Fibroblast of skin of right quadriceps (primary cell): ENCODE results near the gene LIPJ.

Experiments used
- DNase-seq: peaks from one replicate; pipeline ENCODE4 v3.0.0-alpha.2; 2013

LIPJ gene, protein sequence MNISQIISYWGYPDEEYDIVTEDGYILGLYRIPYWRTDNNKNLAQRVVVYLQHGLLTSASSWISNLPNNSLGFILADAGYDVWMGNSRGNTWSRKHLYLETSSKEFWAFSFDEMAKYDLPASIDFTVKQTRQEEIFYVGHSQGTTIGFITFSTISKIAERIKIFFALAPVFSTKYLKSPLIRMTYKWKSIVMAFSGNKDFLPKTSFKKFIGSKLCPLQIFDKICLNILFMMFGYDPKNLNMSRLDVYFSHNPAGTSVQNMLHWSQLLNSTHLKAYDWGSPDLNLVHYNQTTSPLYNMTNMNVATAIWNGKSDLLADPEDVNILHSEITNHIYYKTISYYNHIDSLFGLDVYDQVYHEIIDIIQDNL

DNA sequence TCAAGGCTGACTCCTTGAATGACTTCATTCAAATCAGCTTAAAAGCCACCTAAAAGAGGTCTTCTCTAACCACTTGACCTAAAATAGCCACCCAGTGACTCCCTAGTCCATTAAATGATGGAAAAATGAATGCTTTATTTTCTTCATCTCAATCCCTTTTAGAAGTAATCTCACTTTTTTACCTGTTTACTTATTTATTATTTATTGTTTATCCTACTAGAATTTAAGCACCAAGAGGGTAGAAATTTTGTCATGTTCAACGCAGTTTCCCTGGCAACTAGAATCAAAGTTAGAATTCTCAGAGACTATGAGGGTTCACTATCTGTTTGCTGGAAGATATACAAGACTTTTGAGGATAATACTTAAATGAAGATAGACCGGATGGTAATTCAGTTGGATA is at the start of gene LIPJ:
LIPJ (plus strand) TSS at position 301 of the 400 bp plus-strand sequence. CDS start 3,926 bp downstream, outside the sequence.
- no peak for DNase-seq

DNA sequence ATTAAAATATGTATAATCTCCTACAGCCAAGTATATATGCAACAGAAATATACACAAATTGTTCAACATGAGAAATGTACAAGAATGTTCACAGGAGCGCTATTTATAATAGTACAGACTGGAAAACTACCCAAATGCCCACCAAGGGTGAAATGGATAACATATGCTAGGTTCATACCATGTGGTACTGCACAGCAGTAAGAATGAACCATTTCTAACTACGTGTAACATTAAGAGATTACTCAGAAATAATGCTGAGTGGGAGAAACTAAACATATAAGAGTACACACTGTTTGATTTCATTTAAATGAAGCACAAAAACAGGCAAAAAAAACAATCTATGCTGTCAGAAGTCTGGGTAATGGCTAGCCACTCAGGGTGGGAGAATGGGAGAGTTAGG is 49.2 kb upstream of the LIPJ start:
- DNase-seq, result peak; percentile 45

DNA sequence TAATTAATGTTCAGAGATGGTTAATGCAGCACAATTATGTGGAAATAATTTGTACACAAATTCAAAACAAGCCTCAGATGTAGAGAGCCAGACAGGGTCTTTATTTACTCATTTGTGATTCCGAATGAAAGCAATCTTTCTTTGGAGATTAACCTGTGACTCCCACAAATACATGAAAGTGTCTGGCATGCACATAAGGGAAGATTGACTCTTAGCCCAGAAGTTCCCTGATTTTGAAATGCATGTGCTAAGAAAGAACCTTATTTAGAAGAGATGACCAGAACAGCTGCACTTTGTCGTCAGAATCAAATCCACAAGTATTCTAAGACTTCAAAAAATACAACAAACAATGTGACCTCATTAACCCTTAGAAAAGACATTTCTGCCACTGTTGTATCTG is 48.5 kb upstream of the LIPJ start:
- DNase-seq, result peak; percentile 91

DNA sequence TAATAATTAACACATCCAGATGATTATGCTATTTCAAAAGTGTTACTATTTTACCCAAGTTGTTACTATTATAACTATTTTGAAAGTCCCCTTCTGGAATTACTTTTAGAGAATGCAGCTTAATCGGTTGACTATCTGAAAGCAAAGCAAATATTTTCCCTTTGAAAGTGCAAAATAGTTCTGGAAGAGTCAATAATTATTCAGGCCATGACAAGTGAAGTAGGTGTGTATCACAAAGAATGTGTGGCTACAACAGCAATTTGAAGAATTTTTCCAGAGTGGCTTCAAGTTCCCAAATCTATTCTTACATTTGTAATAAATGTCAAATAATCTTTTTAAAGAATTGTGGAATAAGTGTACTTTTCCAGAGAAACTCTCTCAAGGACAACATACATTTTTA is 46.2 kb upstream of the LIPJ start:
- peak; percentile 31 for DNase-seq

DNA sequence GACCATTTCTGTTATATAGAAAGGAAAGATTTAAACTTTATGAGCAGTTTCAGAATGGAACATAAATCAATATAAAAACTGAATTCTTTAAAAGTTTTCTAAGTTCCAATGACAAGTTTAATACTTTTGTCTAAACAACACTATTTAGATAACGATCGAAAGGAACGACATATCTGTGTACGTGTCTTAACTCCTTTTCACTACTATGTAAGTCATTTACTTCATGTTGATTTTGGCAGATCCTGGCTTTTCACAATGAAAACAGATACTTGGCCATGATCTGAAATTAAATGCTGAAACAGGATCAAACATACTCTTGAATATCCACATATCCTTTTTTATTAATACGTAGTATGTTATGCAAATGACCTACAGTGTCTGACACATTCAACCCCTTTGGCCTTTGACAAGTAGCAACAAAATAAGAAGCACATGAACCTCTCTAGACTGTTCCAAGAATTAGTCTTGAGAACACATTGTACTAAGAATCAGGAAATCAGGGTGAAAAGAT is 45.4 kb upstream of the LIPJ start:
- no peak for DNase-seq

DNA sequence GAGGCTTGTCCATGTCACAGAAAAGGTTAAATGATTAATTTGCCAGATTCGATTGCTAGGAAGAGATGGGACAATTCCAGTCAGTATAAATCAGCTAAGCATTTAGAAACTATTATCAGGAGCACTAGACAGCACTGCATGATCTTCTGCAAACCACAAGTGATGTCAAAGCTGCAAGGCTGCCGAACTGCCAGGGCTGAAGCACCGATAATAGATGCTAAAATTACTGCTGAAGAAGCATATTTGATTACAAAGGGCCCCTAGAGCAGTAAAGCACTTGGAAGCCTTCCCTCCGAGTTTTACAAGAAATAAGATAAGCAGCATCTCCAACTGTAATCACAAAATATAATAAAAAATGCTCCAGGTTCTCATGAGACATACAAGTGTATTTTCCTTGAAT is 44.0 kb upstream of the LIPJ start:
- no peak for DNase-seq

DNA sequence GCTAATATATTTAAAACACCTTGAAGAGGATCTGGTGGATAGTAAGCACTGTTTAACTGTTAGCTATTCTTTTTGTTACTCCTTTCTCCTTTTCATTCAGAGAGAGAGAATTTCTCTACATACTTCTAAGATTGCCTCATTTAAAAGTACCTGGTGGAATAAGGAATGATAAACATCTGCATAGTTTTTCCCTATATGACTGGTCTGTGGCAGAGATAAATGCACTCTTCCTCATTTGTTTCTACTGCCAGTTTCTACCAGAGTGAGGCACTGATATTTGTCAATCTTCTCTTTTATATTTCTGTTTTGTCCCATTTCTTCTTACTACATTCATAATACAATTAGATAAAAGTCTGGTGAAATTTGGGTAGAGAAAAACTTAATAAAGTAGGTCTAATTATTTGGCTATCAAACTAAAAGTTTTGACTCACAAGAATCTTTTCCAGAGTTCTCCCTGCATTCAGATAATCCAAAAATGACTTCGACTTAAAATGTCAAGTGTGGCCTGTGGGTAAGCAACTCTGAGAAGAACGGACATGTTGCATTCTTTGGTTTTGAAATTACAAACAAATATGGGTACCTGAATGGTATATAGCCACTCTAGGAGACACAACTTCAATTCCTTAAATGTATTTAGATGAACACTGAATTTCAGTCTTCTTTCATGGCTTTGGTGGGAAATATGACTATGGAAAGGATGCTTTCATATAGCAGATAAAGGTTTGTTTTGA is 42.3 kb upstream of the LIPJ start:
- no peak for DNase-seq

DNA sequence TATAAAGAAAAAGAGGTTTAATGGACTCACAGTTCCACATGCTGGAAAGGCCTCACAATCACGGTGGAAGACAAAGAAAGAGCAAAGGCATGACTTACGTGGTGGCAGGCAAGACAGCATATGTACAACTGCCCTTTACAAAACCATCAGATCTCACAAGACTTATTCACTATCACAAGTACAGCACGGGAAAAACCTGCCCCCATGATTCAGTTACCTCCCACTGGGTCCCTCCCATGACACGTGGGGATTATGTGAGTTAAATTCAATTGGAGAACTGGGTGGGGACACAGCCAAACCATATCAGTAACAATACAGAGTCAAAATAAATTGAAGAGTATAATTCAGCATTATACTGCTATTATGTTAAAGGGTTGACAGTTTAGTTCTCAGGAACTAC is 41.2 kb upstream of the LIPJ start:
- no peak for DNase-seq

DNA sequence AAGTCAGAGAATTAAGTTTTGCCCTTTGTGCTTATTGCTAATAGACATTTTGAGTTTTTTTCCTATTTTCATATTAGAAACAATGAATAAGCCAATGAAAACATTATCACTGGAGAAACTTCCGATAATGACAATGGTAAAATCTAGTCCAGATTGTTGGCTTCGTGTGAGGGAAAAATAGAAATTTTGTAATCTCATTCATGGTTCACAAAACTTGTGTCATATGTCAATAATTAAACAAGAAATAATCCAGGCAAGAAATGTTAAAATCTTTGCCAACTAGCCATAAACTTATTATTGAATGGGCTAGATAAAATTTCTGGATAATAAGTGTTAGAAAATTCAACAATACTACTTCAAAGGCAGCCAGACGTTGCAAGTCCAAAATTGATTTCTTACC is 40.1 kb upstream of the LIPJ start:
- DNase-seq, result no peak

DNA sequence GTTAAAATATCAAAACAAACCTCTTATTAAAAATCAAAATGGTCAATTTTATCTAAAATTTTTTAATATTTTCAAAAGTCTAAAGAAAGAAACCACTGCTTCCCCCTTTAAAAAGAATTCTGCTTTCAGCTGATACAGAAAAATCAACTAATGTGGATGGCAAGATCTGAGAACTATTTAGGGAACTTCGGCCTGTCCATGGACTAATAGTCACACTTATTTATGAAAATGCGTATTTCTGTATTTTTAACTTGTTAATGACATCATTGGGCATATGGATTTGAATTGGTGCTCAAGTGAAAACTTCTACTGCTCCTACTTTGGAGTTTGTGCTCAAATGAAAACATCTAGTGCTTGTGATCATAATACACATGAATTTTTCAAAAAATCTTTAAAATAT is 35.3 kb upstream of the LIPJ start:
- DNase-seq, result no peak

DNA sequence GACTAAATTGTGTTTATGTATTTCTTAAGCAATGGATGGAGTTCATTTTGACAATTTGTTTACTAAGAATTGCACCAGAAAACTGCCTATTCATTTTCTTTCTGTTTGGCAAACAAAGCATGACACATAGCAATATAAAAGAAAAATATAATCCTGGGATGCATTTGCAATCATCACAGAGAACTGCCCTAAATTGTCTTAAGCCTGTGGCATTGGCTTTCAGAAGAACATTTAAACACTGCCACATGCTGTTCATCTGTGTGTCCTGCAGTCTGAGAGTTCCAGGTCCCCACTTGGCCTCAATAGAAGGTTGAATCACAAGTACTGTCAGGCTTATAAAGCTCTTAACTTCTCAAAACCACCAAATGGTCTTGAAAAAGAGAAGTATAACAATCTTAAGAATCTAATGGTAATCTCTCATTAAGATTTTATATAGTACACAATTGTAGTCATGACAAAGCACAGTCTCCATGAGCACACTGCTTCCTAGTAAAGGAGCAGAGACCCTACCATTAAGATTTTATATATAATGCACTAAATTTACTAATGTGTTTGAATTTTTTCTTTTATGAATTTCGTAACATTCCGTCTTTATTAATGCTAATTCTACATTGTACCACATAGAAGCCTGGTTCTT is 33.3 kb upstream of the LIPJ start:
- DNase-seq, result peak; percentile 73

DNA sequence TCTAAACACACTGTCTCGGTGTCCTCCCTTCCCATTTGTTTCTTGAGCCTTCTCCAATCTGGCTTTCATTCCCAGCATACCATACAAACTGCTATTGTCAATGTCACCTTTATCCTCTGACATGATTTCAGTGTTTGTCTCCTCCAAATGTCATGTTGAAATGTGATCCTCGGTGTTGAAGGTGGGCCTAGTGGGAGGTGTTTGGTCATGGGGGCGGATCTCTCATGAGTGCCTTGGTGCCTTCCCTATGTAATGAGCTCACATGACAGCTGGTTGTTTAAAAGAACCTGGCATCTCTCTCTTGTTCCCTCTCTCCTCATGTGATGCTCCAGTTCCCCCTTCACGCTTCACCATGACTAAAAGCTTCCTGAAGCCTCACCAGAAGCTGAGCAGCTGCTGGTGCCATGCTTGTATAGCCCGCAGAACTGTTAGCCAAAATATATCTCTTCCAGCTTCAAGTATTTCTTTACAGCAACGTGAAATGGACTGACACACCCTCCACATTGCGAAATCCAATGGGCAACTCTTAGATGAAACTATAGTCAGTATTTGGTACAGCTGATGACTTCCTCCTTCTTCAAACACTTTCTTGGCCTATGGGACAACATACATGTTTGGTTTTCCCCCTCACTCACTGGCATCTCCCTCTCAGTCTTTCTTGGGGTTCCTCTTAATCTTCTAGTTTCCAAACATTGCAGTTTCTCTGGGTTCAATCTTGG is 31.2 kb upstream of the LIPJ start:
- DNase-seq, result no peak

DNA sequence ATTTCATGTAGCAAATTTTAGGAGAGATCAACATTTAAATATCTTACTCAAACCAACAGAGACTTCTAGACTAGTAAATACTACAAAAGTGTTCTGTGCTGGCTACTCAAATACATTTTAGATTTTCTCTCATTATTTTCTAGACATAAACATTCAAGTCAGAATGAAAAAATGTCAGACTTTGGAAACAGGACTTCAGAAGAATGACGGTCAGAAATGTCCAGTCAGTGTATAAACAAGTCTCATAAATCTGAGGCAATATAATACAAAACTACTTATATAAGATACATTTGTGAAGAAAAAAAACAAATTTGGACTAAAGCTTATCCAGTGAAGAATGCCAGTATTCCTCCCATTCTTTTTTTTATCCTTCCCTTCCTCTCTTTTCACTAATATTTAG is 29.3 kb upstream of the LIPJ start:
- DNase-seq, result no peak

DNA sequence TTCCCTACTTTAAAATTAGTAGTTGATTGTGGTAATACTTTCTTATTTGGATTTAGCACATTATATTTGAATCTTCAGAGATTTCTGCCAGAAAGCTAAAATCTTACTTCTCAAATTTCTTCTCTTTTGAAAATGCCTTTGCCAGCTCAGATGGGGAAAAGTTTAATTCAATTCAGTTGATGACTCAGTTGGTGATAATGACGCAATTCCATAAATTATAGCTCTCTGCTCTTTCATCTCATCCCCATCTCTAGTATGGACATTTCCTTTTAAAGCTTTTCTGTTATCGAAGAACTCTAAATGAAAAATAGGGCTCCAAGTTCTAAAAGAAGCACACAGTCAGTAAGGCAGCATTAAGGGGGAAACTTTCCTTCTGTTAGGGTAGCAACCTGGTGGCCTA is 28.9 kb upstream of the LIPJ start:
- DNase-seq, result peak; percentile 84

DNA sequence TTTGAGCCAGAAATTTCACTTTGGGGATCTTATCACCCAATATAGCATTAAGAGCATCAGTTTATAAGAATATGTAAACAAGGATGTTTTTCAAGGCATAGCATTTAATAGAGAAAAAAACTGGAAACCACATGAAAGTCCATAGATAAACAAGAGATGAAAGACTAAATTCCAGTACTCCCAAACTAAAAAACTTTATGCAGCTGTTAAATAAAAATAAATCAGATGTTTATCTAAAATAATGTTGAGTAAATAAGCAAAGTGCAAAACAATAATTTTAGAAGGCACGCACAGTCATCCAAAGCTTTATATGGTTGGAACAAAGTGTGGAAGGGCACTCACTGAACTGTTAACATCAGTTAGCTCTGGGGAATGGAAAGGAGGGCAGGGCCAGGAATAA is 24.4 kb upstream of the LIPJ start:
- DNase-seq, result no peak

DNA sequence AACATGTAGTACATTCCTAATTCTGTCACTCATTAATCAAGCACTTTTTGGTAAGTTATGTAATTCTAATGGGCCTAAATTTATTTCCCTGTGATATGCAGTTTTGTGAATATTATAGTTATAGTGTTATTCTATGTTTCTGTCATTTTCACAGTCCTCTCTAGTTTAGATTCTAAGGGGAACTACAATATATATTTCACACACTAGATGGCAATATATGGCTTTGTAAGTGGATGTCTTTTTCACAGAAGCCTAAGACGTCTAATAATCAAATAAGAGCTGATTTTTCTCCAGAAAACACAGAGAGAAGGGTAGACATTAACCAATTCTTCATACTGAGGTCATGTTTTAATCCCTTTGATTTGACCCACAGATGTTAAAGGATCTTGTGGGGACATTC is 21.5 kb upstream of the LIPJ start:
- peak; percentile 37 for DNase-seq

DNA sequence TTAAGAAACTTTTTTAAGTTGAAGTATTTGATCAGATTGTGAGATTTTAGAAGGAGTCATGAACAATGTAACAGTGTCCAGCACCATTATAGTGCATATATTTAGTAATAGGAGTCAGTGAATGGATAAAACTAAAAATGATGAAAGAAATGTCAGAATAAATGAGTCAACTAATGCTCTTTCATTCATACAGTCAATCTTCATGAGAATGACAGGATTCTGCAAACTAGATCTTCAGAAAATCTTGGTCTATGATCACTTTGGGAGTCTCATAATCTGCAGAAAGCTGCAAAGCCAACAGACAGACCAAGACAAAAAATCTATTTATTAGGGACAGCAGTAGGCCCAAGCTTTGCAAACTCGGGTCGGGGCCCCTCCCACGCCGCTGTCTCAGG is 4.2 kb upstream of the LIPJ start:
- no peak for DNase-seq

DNA sequence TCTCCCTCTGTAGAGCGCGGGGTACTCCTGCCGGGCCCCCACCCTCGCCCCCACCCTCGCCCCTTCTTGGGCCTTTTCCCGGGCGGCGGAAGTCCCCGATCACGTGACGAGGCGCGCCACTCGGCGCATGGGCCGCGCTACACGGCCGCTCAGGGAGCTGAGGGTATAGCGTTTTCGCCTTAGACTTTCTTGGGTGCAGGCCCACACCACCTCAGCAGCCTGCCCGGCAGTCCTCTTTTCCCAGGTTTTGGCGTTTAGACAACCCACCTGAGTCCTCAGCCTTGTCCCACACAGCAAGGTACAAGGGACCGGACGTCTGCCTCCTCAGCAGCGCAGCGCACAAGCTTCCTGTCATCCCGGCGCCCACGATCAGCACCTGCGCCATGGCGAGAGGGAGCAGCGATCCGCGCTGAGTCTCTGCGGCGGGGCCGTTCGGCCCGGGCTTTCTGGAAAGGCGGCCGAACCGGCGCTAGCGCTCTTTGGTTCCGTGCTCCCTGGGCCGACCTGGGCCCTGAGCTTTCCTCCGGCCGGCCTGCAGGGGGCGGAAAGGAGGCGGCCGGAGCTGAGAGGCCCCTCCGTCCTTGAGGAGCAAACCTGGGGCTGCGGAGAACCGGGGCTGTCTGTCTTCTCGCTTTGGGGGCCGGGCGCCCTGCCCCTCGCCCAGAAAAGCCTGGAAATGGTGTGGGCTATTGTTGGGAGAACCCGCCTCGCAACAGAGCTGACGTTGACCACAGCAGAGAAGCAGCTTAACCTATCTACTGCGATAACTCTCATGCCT is 3.6 kb upstream of the LIPJ start, which contains the start of gene RNLS:
RNLS (minus strand) TSS at position 513 of the 778 bp plus-strand sequence.
- peak; percentile 61 for DNase-seq

DNA sequence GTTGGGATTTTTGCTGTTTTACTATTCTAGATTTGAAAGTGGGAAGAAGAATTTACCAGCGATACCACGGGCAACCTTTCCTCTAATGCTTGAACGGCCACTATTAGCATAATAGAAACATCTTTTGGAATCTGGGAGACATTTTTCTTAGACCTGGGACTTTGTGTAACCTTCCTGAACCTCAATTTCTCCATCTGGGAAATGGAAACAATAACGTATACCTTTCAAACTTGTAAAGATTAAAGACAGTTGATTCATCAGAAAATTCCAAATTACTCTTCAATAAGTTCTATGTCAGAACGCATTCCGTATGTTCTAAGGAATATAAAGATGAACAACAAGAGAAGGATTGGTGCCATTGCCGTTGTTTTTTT is 3.0 kb upstream of the LIPJ start:
- no peak for DNase-seq

DNA sequence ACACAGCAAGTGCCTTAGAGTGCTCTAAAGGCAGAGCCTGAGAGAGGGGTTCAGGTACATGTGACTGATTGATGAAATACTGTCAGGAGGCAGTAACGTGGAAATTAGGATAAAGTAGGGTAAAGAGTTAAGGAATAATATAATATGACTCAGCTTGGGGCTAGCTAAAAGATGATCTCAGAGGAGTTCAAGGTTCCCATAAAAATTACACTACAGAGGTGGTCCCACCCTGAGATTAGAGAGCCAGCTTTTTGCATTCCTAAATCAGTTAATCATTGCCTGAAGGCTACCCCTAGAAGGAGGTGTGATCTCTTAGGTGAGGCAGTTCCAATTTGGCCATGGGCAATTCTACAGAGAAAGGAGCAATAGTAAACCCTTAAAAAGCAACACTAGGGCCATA is 5.8 kb downstream of the LIPJ start:
- no peak for DNase-seq

DNA sequence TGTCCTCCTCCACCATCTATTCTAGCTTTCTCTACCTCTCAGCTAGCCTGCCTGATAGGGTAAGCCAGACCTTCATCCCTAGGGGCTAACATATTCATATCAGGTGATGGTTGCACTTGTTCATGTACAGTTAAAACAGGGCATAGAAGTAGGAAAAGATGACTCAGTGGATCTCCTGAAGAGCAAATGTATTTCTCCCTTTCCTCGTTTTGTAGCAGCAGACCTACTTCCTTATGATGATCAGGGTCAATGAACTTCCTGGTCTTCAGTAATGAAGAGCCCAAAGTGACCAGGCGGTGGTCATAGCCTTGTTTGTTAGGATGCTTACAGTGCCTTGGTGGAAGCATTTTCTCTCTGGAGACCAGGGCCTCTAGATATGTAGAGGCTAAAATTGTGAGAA is 6.3 kb downstream of the LIPJ start:
- DNase-seq, result no peak

DNA sequence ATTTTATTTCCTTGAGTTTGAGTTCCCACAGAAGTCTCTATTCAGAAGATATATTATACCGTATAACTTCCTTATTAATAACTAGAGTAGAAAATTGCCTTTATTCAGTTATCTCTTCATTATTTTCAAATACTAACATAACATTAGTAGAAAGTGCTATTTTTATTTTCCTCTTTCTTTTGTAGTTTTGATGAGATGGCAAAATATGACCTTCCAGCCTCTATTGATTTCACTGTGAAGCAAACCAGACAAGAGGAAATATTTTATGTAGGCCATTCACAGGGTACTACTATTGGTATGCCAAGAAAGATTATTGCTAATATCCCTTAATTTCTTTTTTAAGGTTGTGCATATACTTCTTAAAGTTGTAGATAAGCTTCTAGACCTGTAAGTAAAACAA is 7.9 kb downstream of the LIPJ start:
- DNase-seq, result no peak
